GM19238 (cell line): Measurements from ENCODE around the gene TMEM60.
"Not testable (repeated sequence)": the region's sequence is repeated elsewhere in the genome, so short reads cannot be mapped to it uniquely, and the experiment has no call there.

Experiments used
- DNase-seq: peaks from one replicate; pipeline ENCODE4 v3.0.0; 2011; ENCODE audit warnings: low spot score; ENCODE audit not compliant: insufficient read length

The TMEM60 gene

GRCh38 chr7:77811516-77812289 lies 13.5 kb upstream of the TMEM60 start:
- DNase-seq, result no peak

GRCh38 chr7:77808517-77808916 lies 10.3 kb upstream of the TMEM60 start:
- DNase-seq, result no peak

- no peak for DNase-seq
These were observed 8.2 kb upstream of the TMEM60 start for GRCh38 chr7:77806425-77806824.

GRCh38 chr7:77802557-77803405 lies 4.5 kb upstream of the TMEM60 start:
- no peak for DNase-seq

GRCh38 chr7:77800730-77801129 lies 2.5 kb upstream of the TMEM60 start:
- no peak for DNase-seq

- no peak for DNase-seq
These were observed 1.9 kb upstream of the TMEM60 start for GRCh38 chr7:77800158-77800557.

- no peak for DNase-seq
These were observed 1.1 kb upstream of the TMEM60 start for GRCh38 chr7:77799078-77799964.

- DNase-seq, result no peak
These were observed 370 bp downstream of the TMEM60 start for GRCh38 chr7:77797734-77798393.

- no peak for DNase-seq
These were observed 1.3 kb downstream of the TMEM60 start for GRCh38 chr7:77796960-77797359.

- no peak for DNase-seq
These were observed 2.1 kb downstream of the TMEM60 start for GRCh38 chr7:77796109-77796508.

- DNase-seq, result no peak
These were observed 4.2 kb downstream of the TMEM60 start for GRCh38 chr7:77794000-77794399.

- DNase-seq, result no peak
These were observed 6.3 kb downstream of the TMEM60 start for GRCh38 chr7:77791956-77792355.

- DNase-seq, result no peak
These were observed 6.9 kb downstream of the TMEM60 start for GRCh38 chr7:77791336-77791735.

- DNase-seq, result no peak
These were observed 9.8 kb downstream of the TMEM60 start for GRCh38 chr7:77788327-77788902.

- no peak for DNase-seq
These were observed 11.5 kb downstream of the TMEM60 start for GRCh38 chr7:77786741-77787140.

- no peak for DNase-seq
These were observed 12.2 kb downstream of the TMEM60 start for GRCh38 chr7:77786018-77786417.

- not testable (repeated sequence) for DNase-seq
These were observed 13.8 kb downstream of the TMEM60 start for GRCh38 chr7:77784426-77784825.

- no peak for DNase-seq
These were observed 14.7 kb downstream of the TMEM60 start for GRCh38 chr7:77783545-77783944.

GRCh38 chr7:77783111-77783510 lies 15.1 kb downstream of the TMEM60 start:
- no peak for DNase-seq

- DNase-seq, result no peak
These were observed 15.9 kb downstream of the TMEM60 start for GRCh38 chr7:77782383-77782782.

- no peak for DNase-seq
These were observed 19.7 kb downstream of the TMEM60 start for GRCh38 chr7:77778535-77778934.
